ENCODE results near the gene PLEKHA4. TPM values are rescaled to one million over a fixed set of nuclear protein-coding genes. Genes with fewer than 3 reads are reported as not detected.

Gene PLEKHA4
- total and polyA plus RNA-seq, 9 of the 15 experiments (the other 6 are each of a cell fraction or from before 2014, with no cell fraction given): 0.07 to 30.8 (median 11.4) TPM

DNA sequence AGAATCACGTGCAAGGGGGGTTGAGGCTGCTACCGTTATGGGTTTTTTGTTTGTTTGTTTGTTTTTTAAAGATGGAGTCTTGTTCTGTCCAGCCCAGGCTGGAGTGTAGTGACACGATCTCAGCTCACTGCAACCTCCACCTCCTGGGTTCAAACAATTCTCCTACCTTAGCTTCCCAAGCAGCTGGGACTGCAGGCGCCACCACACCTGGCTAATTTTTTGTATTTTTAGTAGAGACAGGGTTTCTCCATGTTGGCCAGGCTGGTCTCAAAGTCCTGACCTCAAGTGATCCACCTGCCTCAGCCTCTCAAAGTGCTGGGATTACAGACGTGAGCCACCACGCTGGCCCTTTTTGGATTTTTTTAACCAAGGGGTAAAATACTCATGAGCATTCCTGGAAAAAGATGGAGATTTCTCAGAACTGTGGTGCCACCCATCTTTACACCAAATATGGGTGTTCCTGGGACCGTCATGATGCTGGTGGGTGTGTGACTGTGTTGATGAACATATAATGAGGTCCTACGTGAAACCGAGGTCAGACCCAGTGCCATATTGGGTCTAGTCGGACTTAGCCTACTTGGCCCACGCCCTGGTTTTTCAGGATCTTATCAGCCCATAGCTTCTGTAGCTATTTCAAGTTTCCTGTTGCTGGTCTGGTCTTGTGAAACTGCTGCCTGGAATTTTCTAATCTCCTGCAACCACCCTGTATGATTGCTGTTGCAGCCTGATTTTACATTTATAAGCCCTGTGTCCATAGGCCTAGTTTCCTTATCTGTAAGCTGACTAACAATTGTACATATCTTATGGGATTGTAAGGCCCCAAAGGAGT, 10.0 kb upstream of the PLEKHA4 start (continued):
- TF ChIP-seq, protein P1, sequence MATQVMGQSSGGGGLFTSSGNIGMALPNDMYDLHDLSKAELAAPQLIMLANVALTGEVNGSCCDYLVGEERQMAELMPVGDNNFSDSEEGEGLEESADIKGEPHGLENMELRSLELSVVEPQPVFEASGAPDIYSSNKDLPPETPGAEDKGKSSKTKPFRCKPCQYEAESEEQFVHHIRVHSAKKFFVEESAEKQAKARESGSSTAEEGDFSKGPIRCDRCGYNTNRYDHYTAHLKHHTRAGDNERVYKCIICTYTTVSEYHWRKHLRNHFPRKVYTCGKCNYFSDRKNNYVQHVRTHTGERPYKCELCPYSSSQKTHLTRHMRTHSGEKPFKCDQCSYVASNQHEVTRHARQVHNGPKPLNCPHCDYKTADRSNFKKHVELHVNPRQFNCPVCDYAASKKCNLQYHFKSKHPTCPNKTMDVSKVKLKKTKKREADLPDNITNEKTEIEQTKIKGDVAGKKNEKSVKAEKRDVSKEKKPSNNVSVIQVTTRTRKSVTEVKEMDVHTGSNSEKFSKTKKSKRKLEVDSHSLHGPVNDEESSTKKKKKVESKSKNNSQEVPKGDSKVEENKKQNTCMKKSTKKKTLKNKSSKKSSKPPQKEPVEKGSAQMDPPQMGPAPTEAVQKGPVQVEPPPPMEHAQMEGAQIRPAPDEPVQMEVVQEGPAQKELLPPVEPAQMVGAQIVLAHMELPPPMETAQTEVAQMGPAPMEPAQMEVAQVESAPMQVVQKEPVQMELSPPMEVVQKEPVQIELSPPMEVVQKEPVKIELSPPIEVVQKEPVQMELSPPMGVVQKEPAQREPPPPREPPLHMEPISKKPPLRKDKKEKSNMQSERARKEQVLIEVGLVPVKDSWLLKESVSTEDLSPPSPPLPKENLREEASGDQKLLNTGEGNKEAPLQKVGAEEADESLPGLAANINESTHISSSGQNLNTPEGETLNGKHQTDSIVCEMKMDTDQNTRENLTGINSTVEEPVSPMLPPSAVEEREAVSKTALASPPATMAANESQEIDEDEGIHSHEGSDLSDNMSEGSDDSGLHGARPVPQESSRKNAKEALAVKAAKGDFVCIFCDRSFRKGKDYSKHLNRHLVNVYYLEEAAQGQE (IDR thresholded peaks at IDR 0.05; ENCODE audit: borderline replicate concordance): peak; percentile 55
- TF ChIP-seq, protein P1 (CRISPR knock-in tag; IDR thresholded peaks at IDR 0.05; ENCODE audit: low read depth): no peak
- TF ChIP-seq, protein P2, sequence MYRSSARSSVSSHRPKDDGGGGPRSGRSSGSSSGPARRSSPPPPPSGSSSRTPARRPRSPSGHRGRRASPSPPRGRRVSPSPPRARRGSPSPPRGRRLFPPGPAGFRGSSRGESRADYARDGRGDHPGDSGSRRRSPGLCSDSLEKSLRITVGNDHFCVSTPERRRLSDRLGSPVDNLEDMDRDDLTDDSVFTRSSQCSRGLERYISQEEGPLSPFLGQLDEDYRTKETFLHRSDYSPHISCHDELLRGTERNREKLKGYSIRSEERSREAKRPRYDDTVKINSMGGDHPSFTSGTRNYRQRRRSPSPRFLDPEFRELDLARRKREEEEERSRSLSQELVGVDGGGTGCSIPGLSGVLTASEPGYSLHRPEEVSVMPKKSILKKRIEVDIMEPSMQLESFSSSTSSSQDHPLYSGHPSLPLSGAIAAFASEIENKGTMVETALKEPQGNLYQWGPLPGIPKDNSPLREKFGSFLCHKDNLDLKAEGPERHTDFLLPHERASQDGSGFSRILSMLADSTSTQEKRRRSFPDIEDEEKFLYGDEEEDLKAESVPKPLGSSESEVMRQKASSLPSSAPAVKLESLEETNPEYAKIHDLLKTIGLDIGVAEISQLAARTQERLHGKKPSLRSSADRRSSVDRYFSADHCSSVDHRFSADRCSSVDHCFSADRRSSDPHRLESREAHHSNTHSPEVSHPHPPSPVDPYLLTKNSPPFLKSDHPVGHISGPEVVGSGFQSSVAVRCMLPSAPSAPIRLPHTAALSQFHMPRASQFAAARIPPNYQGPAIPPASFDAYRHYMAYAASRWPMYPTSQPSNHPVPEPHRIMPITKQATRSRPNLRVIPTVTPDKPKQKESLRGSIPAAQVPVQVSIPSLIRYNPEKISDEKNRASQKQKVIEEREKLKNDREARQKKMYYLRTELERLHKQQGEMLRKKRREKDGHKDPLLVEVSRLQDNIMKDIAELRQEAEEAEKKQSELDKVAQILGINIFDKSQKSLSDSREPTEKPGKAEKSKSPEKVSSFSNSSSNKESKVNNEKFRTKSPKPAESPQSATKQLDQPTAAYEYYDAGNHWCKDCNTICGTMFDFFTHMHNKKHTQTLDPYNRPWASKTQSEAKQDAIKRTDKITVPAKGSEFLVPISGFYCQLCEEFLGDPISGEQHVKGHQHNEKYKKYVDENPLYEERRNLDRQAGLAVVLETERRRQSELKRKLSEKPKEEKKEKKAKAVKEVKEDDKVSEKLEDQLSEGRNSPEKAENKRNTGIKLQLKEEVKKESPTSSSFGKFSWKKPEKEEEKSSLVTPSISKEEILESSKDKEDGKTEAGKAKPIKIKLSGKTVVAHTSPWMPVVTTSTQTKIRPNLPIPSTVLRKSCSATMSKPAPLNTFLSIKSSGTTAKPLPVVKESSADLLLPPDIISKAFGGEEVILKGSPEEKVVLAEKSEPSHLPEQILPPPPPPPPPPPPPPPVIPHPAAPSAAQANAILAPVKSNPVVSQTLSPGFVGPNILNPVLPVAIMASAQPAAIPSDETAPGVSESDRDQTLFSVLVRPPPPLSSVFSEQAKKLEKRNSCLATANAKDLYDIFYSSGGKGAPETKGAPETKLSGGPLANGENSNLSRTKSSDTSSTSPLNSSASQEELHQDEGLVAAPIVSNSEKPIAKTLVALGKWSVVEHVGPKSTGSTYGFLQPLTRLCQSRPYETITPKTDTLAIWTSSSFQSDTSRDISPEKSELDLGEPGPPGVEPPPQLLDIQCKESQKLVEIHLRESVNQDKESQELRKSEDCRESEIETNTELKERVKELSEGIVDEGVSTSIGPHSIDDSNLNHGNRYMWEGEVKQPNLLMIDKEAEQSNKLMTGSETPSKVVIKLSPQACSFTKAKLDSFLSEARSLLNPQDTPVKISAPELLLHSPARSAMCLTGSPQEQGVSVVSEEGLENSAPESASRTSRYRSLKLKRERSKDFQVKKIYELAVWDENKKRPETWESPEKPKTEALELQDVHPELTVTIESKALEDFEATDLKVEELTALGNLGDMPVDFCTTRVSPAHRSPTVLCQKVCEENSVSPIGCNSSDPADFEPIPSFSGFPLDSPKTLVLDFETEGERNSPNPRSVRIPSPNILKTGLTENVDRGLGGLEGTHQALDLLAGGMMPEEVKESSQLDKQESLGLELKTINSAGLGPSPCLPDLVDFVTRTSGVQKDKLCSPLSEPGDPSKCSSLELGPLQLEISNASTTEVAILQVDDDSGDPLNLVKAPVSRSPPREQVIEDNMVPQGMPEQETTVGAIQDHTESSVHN (IDR thresholded peaks at IDR 0.05; ENCODE audit: borderline replicate concordance in 1 of 2, low read depth in 1 of 2): peak in 1 of 2 experiments; percentile 82; a peak in 2 of 4 replicates
- TF ChIP-seq, protein P3, sequence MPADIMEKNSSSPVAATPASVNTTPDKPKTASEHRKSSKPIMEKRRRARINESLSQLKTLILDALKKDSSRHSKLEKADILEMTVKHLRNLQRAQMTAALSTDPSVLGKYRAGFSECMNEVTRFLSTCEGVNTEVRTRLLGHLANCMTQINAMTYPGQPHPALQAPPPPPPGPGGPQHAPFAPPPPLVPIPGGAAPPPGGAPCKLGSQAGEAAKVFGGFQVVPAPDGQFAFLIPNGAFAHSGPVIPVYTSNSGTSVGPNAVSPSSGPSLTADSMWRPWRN (IDR thresholded peaks at IDR 0.05; ENCODE audit: low read depth): peak; percentile 95
- TF ChIP-seq, protein P4, sequence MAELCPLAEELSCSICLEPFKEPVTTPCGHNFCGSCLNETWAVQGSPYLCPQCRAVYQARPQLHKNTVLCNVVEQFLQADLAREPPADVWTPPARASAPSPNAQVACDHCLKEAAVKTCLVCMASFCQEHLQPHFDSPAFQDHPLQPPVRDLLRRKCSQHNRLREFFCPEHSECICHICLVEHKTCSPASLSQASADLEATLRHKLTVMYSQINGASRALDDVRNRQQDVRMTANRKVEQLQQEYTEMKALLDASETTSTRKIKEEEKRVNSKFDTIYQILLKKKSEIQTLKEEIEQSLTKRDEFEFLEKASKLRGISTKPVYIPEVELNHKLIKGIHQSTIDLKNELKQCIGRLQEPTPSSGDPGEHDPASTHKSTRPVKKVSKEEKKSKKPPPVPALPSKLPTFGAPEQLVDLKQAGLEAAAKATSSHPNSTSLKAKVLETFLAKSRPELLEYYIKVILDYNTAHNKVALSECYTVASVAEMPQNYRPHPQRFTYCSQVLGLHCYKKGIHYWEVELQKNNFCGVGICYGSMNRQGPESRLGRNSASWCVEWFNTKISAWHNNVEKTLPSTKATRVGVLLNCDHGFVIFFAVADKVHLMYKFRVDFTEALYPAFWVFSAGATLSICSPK (IDR thresholded peaks at IDR 0.05; ENCODE audit: borderline replicate concordance): no peak
- 0 out of 2 replicates have a peak, but pooled peaks have one; percentile 38 for TF ChIP-seq ZNF583 (CRISPR knock-in tag; IDR thresholded peaks at IDR 0.05)
